GM18909 (cell line): ENCODE measurements around the gene KCNN3.
"Not testable (repeated sequence)": the region's sequence is repeated elsewhere in the genome, so short reads cannot be mapped to it uniquely, and the experiment has no call there.

Source experiments
- ATAC-seq: cut with Tn5 transposase; IDR thresholded peaks from one replicate; pipeline ENCODE4 v1.9.1; 2021; ENCODE audit warnings: mild to moderate bottlenecking; ENCODE audit not compliant: unreplicated experiment, poor library complexity

KCNN3 gene

GRCh38 chr1:154870115-154870571, at the start of gene KCNN3:
Gene KCNN3 (minus strand): TSS chr1:154870281. CDS start chr1:154869964, 317 bp downstream.
- ATAC-seq, result peak; percentile 85

- ATAC-seq, result no peak
Measured at GRCh38 chr1:154913273-154913672, 43.2 kb upstream of the KCNN3 start.

DNA sequence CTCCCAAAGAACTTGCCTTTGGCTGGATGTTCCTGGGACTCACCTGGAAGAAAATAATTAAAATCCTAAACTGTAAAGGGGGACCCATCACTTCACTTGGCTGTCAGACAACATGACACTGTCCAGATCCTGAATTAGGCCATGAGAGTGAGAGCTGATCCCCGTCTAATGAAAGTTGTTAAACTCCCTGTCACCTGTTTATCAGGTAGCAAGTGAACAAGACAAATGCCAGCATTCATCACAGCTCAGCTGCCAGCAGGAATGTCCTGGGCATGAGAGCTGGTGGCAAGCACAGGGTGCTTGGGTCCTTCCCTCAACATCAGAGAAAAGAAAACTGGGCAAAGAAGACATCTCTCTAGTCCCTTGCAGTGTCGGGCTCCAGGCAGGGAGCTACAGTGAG, 42.7 kb upstream of the KCNN3 start:
- no peak for ATAC-seq

DNA sequence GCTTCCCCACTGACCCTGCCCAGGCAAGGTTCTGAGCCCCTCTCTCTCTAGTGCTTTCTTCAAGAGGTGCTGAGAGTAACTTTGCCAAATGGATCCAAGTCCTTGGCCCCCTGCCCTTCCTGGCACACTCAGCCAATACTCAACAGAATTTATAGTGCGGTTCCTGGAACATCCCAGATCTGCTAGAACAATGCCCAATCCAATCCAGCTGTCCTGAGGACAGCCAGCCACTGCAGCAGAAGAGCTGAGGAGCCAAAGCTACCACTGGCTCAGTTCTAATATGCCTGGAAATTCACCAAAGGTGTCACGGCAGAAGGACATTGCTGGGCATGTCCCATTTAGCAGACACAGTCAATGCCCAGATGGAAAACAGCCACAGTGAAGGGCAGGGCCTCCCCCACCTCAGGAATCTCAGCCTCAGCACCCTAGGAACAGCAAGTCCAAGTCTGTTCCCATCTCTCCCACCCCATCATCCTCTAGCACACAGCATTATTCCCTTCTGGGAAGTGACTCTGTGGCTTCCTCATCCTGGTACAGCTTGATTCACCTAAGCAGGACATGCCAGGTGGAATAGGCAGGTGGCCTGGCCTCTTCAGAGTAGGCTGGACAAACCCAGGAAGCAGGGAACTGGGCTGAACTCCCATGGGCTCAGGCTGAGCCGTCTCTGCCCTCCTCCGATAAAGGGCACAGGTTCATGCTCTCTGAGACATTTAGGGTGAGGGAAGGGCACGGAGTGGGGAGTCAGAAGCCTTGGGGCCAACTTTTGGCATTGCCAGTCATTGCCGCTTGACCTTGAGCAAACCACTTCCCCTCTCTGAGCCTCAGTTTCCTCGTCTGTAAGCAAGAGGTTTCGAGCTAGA, 41.8 kb upstream of the KCNN3 start:
- ATAC-seq, result no peak

DNA sequence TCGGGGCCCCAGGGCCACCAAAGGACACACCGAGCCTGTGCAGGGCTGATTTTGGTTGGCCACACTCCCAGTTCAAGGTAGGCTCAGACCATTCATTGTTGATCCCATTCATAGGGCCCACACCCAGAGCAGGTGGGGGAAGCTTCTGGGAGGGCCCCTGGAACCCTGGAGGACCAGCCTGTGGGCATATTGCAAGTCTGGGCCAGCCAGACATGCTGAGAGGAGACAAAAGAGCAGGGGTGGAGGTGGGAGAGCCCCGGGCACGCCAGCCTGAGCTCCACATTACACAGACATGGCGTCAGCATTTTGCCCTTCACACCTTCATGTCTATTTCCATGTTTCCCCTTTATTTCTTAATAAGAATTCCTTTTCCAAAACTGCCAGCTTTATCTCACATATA, 40.8 kb upstream of the KCNN3 start:
- no peak for ATAC-seq

DNA sequence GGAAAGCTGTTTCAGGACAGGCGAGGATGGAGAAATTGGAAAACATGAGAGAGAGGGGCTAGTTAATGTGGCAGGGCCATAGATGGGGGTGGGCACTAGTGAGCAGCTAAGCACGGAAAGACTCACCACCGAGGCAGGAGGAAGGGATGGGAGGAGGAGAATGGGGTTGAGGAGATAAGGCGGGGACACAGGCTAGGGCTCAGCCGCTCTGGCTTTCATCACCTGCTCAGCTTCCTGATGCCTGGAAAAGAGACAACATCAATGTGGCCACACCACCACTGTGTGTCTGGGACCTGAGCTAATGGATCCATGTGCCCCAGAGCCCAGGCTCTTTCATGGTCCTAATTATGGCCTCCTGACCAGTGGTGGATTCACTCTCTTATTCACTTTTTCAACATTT, 38.9 kb upstream of the KCNN3 start:
- ATAC-seq, result no peak

GRCh38 chr1:154908129-154908528, 38.0 kb upstream of the KCNN3 start:
- ATAC-seq, result not testable (repeated sequence)

DNA sequence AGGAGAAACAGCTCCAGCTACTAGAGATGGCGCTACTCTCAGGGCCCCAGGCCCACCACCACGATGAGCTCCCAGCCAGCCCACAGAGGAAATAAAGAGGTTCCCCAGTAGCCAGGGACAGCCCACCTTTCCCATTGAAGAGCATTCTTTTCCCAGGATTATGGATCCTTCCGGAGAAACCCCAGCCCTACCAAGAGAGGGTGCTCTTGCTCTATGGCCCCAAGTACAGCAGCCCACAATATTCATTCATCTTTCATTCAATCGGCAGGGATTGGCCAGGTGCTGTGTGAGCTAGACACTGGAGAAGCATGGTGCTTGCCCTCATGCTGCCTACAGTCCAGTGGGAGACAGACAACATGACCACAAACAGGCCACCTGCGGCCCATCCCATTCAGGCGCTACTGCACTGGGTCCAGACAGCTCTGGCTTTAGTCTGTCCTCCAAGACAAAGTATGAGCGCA, 36.6 kb upstream of the KCNN3 start:
- no peak for ATAC-seq

DNA sequence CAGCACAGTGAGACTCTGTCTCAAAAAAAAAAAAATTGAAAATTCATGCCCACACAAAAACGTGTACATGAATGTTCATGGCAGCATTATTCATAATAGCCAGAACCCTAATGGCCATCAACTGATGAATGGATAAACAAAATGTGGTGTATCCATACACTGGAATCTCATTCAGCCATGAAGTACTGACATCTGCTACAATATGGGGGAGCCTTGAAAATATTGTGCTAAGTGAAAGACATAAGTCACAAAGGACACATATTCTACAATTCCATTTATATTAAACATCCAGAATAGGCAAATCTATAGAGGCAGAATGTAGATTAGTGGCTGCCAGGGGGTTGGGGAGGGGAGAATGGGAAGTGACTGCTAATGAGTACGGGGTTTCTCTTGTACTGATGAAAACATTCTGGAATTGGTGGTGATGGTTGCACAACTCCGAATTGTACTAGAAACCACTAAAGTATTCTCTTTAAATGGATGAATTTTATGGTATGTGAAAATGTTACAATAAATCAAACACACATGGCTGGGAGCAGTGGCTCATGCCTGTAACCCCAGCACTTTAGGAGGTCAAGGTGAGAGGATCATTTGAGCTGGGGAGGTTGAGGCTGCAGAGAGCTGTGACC, 33.0 kb upstream of the KCNN3 start:
- ATAC-seq, result no peak

GRCh38 chr1:154901591-154901990, 31.5 kb upstream of the KCNN3 start:
- ATAC-seq, result no peak

DNA sequence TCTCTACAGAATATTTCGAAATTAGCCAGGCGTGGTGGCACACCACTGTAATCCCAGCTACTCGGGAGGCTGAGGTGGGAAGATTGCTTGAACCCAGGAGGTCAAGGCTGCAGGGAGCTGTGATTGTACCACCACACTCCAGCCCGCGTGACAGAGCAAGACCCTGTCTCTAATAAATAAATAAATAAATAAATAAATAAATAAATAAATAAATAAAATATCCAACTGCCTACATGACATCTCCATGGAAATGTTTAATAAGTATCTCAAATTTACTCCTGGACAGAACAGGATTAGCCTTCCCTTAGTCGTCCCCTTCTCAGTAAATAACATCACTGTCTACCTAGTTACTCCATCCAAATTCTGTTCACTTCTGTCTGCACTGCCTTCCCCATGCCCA, 29.0 kb upstream of the KCNN3 start:
- no peak for ATAC-seq

DNA sequence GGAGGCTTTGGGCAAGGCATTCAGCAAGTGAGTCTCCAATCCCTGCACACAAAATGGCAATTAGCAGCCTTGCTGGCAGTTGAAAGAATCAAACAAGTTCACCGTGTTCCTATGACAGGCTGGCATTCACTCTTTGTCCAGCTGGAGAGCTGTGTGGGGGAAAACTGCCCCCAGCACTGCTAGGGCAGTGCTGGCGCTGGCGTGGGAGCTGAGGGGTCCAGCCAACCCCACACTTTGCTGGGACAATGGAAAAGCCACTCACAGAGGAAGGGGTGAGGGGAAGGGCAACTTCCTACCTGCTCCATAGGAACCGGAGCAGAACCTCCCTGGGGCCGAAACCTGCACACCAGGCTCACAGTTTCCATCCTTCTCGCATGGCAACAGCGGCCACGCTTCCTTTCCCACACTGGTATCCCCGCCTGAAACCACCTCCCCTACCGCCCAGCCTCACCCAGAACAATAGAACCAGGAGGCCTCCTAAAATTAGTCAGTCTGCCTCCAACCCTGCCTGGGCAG, 26.7 kb upstream of the KCNN3 start:
- ATAC-seq, result no peak

- ATAC-seq, result no peak
Measured at GRCh38 chr1:154895798-154896197, 25.7 kb upstream of the KCNN3 start.

- ATAC-seq, result no peak
Measured at GRCh38 chr1:154891452-154891851, 21.4 kb upstream of the KCNN3 start.

DNA sequence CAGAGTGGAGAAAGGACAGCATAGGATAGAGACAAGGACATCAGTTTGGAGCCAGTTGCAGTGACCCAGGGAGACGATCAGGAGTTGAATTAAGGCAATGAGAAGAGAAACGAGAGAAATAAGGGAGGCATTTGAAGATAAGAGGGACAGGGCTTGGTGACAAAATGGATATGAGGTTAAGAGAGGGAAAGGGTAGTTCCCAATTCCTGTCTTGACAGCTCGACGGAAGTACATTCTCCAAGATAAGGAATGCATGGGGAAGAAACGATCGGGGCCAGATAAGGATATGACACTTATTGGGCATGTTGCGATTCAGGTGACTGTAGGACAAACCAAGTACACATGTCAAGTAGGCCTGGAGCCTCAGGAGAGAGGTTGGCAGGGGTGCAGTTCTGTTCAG, 18.7 kb upstream of the KCNN3 start:
- no peak for ATAC-seq

- ATAC-seq, result no peak
Measured at GRCh38 chr1:154886281-154887015, 16.4 kb upstream of the KCNN3 start.

- ATAC-seq, result no peak
Measured at GRCh38 chr1:154884869-154885701, 15.0 kb upstream of the KCNN3 start.

GRCh38 chr1:154883919-154884868, 14.1 kb upstream of the KCNN3 start:
- ATAC-seq, result no peak
